Measurements from ENCODE around the gene ARRB2.

Gene ARRB2

GRCh38 chr17:4748686-4749085, 38.3 kb downstream of the ARRB2 start:
- no peak for DNase-seq (ENCODE audit: low spot score in 2 of 2)
- H3K27ac Mint-ChIP-seq = no peak overlapping the region
- no peaks in the 10 kb centered on the region for H3K9me3 Mint-ChIP-seq
- peak overlapping the region; percentile 51 for H3K4me3 Mint-ChIP-seq
- peaks cover 12% of the 10 kb centered on the region for H3K4me1 Mint-ChIP-seq
- H3K36me3 Mint-ChIP-seq = no peaks in the 10 kb centered on the region
- ATAC-seq = no peak

- Mint-ChIP-seq H3K4me3 (no peak overlapping the region), H3K27ac (no peak overlapping the region), H3K9me3 (no peaks in the 10 kb centered on the region), H3K4me1 (peaks cover 12% of the 10 kb centered on the region), H3K36me3 (no peaks in the 10 kb centered on the region)
- ATAC-seq (no peak), DNase-seq (ENCODE audit: low spot score in 2 of 2) (no peak)
Observed at GRCh38 chr17:4750606-4751005, 40.2 kb downstream of the ARRB2 start.

- Mint-ChIP-seq H3K9me3 (no peaks in the 10 kb centered on the region), H3K36me3 (no peaks in the 10 kb centered on the region), H3K4me3 (no peak overlapping the region), H3K4me1 (peaks cover 12% of the 10 kb centered on the region), H3K27ac (no peak overlapping the region)
- no peak for ATAC-seq
- DNase-seq (ENCODE audit: low spot score in 2 of 2) = no peak
Observed at GRCh38 chr17:4751932-4752331, 41.5 kb downstream of the ARRB2 start.

GRCh38 chr17:4753392-4753791, 43.0 kb downstream of the ARRB2 start:
- H3K27ac Mint-ChIP-seq = no peak overlapping the region
- H3K9me3 Mint-ChIP-seq = no peaks in the 10 kb centered on the region
- H3K4me1 Mint-ChIP-seq = peaks cover 2% of the 10 kb centered on the region
- H3K36me3 Mint-ChIP-seq = no peaks in the 10 kb centered on the region
- DNase-seq (ENCODE audit: low spot score in 2 of 2) = no peak
- no peak for ATAC-seq
- H3K4me3 Mint-ChIP-seq = no peak overlapping the region

- H3K9me3 Mint-ChIP-seq = no peaks in the 10 kb centered on the region
- DNase-seq (ENCODE audit: low spot score in 2 of 2) = no peak
- no peaks in the 10 kb centered on the region for H3K4me1 Mint-ChIP-seq
- H3K27ac Mint-ChIP-seq = no peak overlapping the region
- no peak for ATAC-seq
- no peaks in the 10 kb centered on the region for H3K36me3 Mint-ChIP-seq
- no peak overlapping the region for H3K4me3 Mint-ChIP-seq
Observed at GRCh38 chr17:4759776-4760236, 49.4 kb downstream of the ARRB2 start.

GRCh38 chr17:4764595-4764994, 54.2 kb downstream of the ARRB2 start:
- ATAC-seq (no peak), DNase-seq (ENCODE audit: low spot score in 2 of 2) (no peak)
- Mint-ChIP-seq H3K27ac (no peak overlapping the region), H3K4me1 (no peaks in the 10 kb centered on the region), H3K9me3 (no peaks in the 10 kb centered on the region), H3K4me3 (no peak overlapping the region), H3K36me3 (no peaks in the 10 kb centered on the region)

- no peaks in the 10 kb centered on the region for H3K36me3 Mint-ChIP-seq
- no peak overlapping the region for H3K4me3 Mint-ChIP-seq
- H3K4me1 Mint-ChIP-seq = no peaks in the 10 kb centered on the region
- H3K27ac Mint-ChIP-seq = no peak overlapping the region
- DNase-seq (ENCODE audit: low spot score in 2 of 2) (no peak), ATAC-seq (no peak)
- H3K9me3 Mint-ChIP-seq = no peaks in the 10 kb centered on the region
Observed at GRCh38 chr17:4766201-4766600, 55.8 kb downstream of the ARRB2 start.

GRCh38 chr17:4766723-4767122, 56.3 kb downstream of the ARRB2 start:
- H3K9me3 Mint-ChIP-seq = no peaks in the 10 kb centered on the region
- H3K4me1 Mint-ChIP-seq = peaks cover 4% of the 10 kb centered on the region
- DNase-seq (ENCODE audit: low spot score in 2 of 2) (no peak), ATAC-seq (no peak)
- no peaks in the 10 kb centered on the region for H3K36me3 Mint-ChIP-seq
- H3K4me3 Mint-ChIP-seq = no peak overlapping the region
- H3K27ac Mint-ChIP-seq = no peak overlapping the region

GRCh38 chr17:4768298-4768697, 57.9 kb downstream of the ARRB2 start:
- ATAC-seq (no peak), DNase-seq (ENCODE audit: low spot score in 2 of 2) (no peak)
- Mint-ChIP-seq H3K9me3 (no peaks in the 10 kb centered on the region), H3K4me1 (peaks cover 8% of the 10 kb centered on the region), H3K4me3 (no peak overlapping the region), H3K36me3 (no peaks in the 10 kb centered on the region), H3K27ac (no peak overlapping the region)

GRCh38 chr17:4769628-4770027, 59.2 kb downstream of the ARRB2 start:
- Mint-ChIP-seq H3K4me1 (peaks cover 8% of the 10 kb centered on the region), H3K9me3 (no peaks in the 10 kb centered on the region), H3K27ac (no peak overlapping the region), H3K36me3 (no peaks in the 10 kb centered on the region), H3K4me3 (no peak overlapping the region)
- DNase-seq (ENCODE audit: low spot score in 2 of 2) = no peak
- ATAC-seq = no peak

Data from stimulated activated effector memory CD8-positive, alpha-beta T cell treated with anti-CD3 and anti-CD28 coated beads, Interleukin-12 subunit alpha, Interleukin-12 subunit beta, amount 100 ng/mL, for 72 hours (primary cell).